ENCODE measurements around the gene CLNK. TPM values are rescaled to one million over a fixed set of nuclear protein-coding genes. Genes with fewer than 3 reads are reported as not detected.

Gene CLNK
- total and polyA plus RNA-seq, 2 of the 8 experiments (the other 6 are each of a cell fraction or from before 2014, with no cell fraction given): not detected

GRCh38 chr4:10521424-10521823 lies 163.1 kb downstream of the CLNK start:
- Histone ChIP-seq H2AFZ (ENCODE audit: low read length) (no peak overlapping the region), H2BK12ac (ENCODE audit: low read depth, low read length) (no peak overlapping the region), H3K27ac (ENCODE audit: low read depth, low read length) (no peak overlapping the region), H3K36me3 (ENCODE audit: control insufficient read depth in 2 of 4, insufficient read depth in 4 of 4, low read length in 3 of 4) (no peaks in the 10 kb centered on the region), H4K5ac (ENCODE audit: insufficient read length, low read depth, low read length) (no peak overlapping the region), H3K9me3 (ENCODE audit: insufficient read depth in 2 of 2, low read depth in 1 of 2, low read length in 1 of 2) (no peaks in the 10 kb centered on the region), H3K79me2 (ENCODE audit: control insufficient read depth in 1 of 2, insufficient read depth in 2 of 2, low read length in 2 of 2) (no peaks in the 10 kb centered on the region), H3K4ac (replicated peaks; ENCODE audit: insufficient read length, low read depth, low read length) (no peak overlapping the region), H2BK15ac (ENCODE audit: low read length) (no peak overlapping the region), H4K8ac (ENCODE audit: extremely low read depth, insufficient read depth, low read length) (no peak overlapping the region), H3K9ac (replicated peaks in 1 of 4; ENCODE audit: extremely low read depth in 1 of 4, low read depth in 3 of 4, low read length in 3 of 4) (no peak overlapping the region), H2BK120ac (replicated peaks; ENCODE audit: low read depth, low read length) (no peak overlapping the region), H3K23me2 (ENCODE audit: low read depth, low read length) (no peaks in the 10 kb centered on the region), H3K4me1 (replicated peaks in 1 of 4; ENCODE audit: control insufficient read depth in 3 of 4, insufficient read depth in 4 of 4, low read length in 3 of 4) (no peaks in the 10 kb centered on the region), H3K4me2 (ENCODE audit: insufficient read depth in 1 of 2, low read depth in 2 of 2, low read length in 2 of 2) (no peak overlapping the region), H2BK5ac (ENCODE audit: low read depth, low read length) (no peak overlapping the region), H3K4me3 (ENCODE audit: extremely low read depth in 1 of 4, insufficient read depth in 2 of 4, low read depth in 3 of 4, low read length in 4 of 4) (no peak overlapping the region), H3K14ac (ENCODE audit: insufficient read length) (no peak overlapping the region), H3K27me3 (replicated peaks in 1 of 4; ENCODE audit: control insufficient read depth in 3 of 4, extremely low read depth in 1 of 4, insufficient read depth in 3 of 4, low read length in 3 of 4) (no peaks in the 10 kb centered on the region), H2AK5ac (ENCODE audit: low read depth, low read length) (no peak overlapping the region), H3K18ac (ENCODE audit: extremely low read depth, low read length) (no peak overlapping the region), H3K79me1 (ENCODE audit: low read depth, low read length) (no peaks in the 10 kb centered on the region), H3K56ac (replicated peaks; ENCODE audit: insufficient read length, low read depth, low read length) (no peak overlapping the region), H3K23ac (ENCODE audit: insufficient read length) (no peak overlapping the region), H2BK20ac (ENCODE audit: low read length) (no peak overlapping the region), H4K20me1 (replicated peaks in 1 of 2; ENCODE audit: control insufficient read depth in 1 of 2, insufficient read depth in 2 of 2, low read length in 2 of 2) (no peaks in the 10 kb centered on the region), H4K91ac (replicated peaks; ENCODE audit: insufficient read length, low read length) (no peak overlapping the region)
- FAIRE-seq (no peak), DNase-seq (ENCODE audit: low read depth in 1 of 2, low spot score in 2 of 2) (no peak)
- ChIA-PET POLR2A (ENCODE audit: partially characterized antibody) (interaction anchor here (0.6 kb wide), 1 partner anchor 59 kb away, joined by 4 read pairs; no protein-coding TSS in a partner anchor), CTCF (ENCODE audit: partially characterized antibody) (interaction anchor here (1.0 to 1.4 kb wide), 3 partner anchors 16 to 61 kb away, joined by 3 to 4 read pairs (median 4); no protein-coding TSS in a partner anchor)
- 86% methylated on average over 3 of the region's 3 CpGs; no CpG with 5 or more reads in 1 of the 2 experiments for WGBS, 2 experiments (ENCODE audit: extremely low coverage in 1 of 2, insufficient coverage in 1 of 2, insufficient read length in 1 of 2, insufficient replicate concordance in 2 of 2, low coverage in 1 of 2, low lambda C conversion rate in 2 of 2, missing lambda C conversion rate in 1 of 2)
- TF ChIP-seq FOSL1 (IDR thresholded peaks at IDR 0.05; ENCODE audit: insufficient read depth, low read depth, low read length) (no peak), HDAC6 (IDR thresholded peaks at IDR 0.05; ENCODE audit: low read depth, low read length) (no peak), TCF12 (IDR thresholded peaks at IDR 0.05; ENCODE audit: low read depth, low read length) (no peak), CREB1 (IDR thresholded peaks at IDR 0.05) (no peak), TAF1 (IDR thresholded peaks at IDR 0.05; ENCODE audit: low read depth, low read length) (no peak), ATF3 (IDR thresholded peaks at IDR 0.05; ENCODE audit: insufficient read depth, low read depth, low read length) (no peak), SUZ12 (IDR thresholded peaks at IDR 0.05; ENCODE audit: low read length) (no peak), USF2 (IDR thresholded peaks at IDR 0.05; ENCODE audit: low read length) (no peak), RBBP5 (IDR thresholded peaks at IDR 0.05; ENCODE audit: borderline replicate concordance, low read depth, low read length) (no peak), POU5F1 (IDR thresholded peaks at IDR 0.05; ENCODE audit: low read depth, low read length) (no peak), TEAD4 (IDR thresholded peaks at IDR 0.05; ENCODE audit: low read depth, low read length) (no peak), RXRA (IDR thresholded peaks at IDR 0.05; ENCODE audit: insufficient read depth, low read depth, low read length) (no peak), EP300 (IDR thresholded peaks at IDR 0.05; ENCODE audit: borderline replicate concordance in 1 of 2, low read depth in 2 of 2, low read length in 2 of 2) (no peak)
